ENCODE results near the gene SIGMAR1.

GRCh38 chr9:34644766-34645314 lies 7.3 kb upstream of the SIGMAR1 start:
- no peak for TF ChIP-seq ZFX (IDR thresholded peaks at IDR 0.05)
- TF ChIP-seq, protein P1, sequence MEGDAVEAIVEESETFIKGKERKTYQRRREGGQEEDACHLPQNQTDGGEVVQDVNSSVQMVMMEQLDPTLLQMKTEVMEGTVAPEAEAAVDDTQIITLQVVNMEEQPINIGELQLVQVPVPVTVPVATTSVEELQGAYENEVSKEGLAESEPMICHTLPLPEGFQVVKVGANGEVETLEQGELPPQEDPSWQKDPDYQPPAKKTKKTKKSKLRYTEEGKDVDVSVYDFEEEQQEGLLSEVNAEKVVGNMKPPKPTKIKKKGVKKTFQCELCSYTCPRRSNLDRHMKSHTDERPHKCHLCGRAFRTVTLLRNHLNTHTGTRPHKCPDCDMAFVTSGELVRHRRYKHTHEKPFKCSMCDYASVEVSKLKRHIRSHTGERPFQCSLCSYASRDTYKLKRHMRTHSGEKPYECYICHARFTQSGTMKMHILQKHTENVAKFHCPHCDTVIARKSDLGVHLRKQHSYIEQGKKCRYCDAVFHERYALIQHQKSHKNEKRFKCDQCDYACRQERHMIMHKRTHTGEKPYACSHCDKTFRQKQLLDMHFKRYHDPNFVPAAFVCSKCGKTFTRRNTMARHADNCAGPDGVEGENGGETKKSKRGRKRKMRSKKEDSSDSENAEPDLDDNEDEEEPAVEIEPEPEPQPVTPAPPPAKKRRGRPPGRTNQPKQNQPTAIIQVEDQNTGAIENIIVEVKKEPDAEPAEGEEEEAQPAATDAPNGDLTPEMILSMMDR (conservative IDR thresholded peaks at IDR 0.05): no peak

Measured in C4-2B (cell line).